Measurements from ENCODE around the gene GALNT18. TPM values are rescaled to one million over a fixed set of nuclear protein-coding genes. Genes with fewer than 3 reads are reported as not detected.

GALNT18 gene
- total RNA-seq, 1 experiment from 2014 or later = 1.7 TPM

DNA sequence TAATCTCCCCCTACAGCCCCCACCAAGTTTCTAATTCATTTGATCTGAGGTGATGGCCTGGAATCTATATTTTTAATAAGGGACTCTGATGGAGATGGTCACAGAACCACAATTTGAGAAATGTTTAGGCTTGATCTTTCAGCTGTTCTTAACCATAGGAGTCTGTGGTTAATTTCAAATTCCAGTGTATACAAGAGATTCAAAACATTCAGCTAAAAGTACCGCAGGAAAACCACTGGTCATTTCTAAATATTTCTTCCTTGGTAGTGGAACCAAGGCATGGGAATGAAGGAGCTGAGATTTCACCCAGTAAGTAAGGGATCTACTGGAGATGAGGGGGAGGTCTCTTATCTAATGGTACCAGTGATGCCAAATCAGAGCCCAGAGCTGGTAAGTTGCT lies 18.3 kb upstream of the GALNT18 start:
- Histone ChIP-seq H2AK5ac (ENCODE audit: insufficient read length, low read length) (no peak overlapping the region), H3K79me1 (ENCODE audit: insufficient read depth, low read depth, low read length, poor library complexity, severe bottlenecking) (no peaks in the 10 kb centered on the region), H3K14ac (ENCODE audit: insufficient read depth, low read length) (no peak overlapping the region), H3K23me2 (ENCODE audit: insufficient read length, low read depth, low read length, poor library complexity, severe bottlenecking) (no peaks in the 10 kb centered on the region), H3K27ac (ENCODE audit: insufficient read length, low read depth, low read length) (no peak overlapping the region), H4K91ac (ENCODE audit: insufficient read length, low read depth, low read length) (no peak overlapping the region), H2BK5ac (ENCODE audit: insufficient read length, low read length) (no peak overlapping the region), H3T11ph (ENCODE audit: low read length) (no peak overlapping the region), H2BK12ac (ENCODE audit: insufficient read length, low read depth, low read length) (no peak overlapping the region), H3K18ac (ENCODE audit: insufficient read length, low read depth, low read length) (no peak overlapping the region), H3K9ac (ENCODE audit: extremely low read depth, insufficient read length, low read length) (no peak overlapping the region), H2BK20ac (ENCODE audit: low read depth, low read length, poor library complexity, severe bottlenecking) (no peak overlapping the region), H2BK120ac (ENCODE audit: low read depth, low read length, poor library complexity, severe bottlenecking) (no peak overlapping the region), H4K5ac (ENCODE audit: insufficient read length, low read depth, low read length) (no peak overlapping the region), H3K4ac (ENCODE audit: low read depth, low read length) (no peak overlapping the region), H3K79me2 (ENCODE audit: insufficient read depth, low read length) (no peaks in the 10 kb centered on the region), H3K23ac (ENCODE audit: insufficient read length, low read depth, low read length) (no peak overlapping the region), H3K4me1 (ENCODE audit: insufficient read depth, low read length) (no peaks in the 10 kb centered on the region), H4K8ac (replicated peaks; ENCODE audit: insufficient read length, low read depth, low read length) (no peak overlapping the region), H2AFZ (ENCODE audit: low read length) (no peak overlapping the region), H3K4me2 (ENCODE audit: insufficient read depth, insufficient read length, low read length) (no peak overlapping the region), H3K9me3 (ENCODE audit: control insufficient read depth, low read depth, low read length) (no peaks in the 10 kb centered on the region), H3K27me3 (ENCODE audit: insufficient read depth, low read length) (no peaks in the 10 kb centered on the region), H3K56ac (ENCODE audit: insufficient read length, low read depth, low read length) (no peak overlapping the region), H2BK15ac (ENCODE audit: low read depth, low read length) (no peak overlapping the region), H4K20me1 (ENCODE audit: control insufficient read depth, insufficient read depth, insufficient read length) (no peaks in the 10 kb centered on the region)
- H3K4me3 Mint-ChIP-seq = no peak overlapping the region
- H3K27me3 Mint-ChIP-seq (ENCODE audit: low read depth) = peaks cover 10% of the 10 kb centered on the region
- no peak overlapping the region for H3K27ac Mint-ChIP-seq
- no peak for DNase-seq
- TF ChIP-seq, protein P1, sequence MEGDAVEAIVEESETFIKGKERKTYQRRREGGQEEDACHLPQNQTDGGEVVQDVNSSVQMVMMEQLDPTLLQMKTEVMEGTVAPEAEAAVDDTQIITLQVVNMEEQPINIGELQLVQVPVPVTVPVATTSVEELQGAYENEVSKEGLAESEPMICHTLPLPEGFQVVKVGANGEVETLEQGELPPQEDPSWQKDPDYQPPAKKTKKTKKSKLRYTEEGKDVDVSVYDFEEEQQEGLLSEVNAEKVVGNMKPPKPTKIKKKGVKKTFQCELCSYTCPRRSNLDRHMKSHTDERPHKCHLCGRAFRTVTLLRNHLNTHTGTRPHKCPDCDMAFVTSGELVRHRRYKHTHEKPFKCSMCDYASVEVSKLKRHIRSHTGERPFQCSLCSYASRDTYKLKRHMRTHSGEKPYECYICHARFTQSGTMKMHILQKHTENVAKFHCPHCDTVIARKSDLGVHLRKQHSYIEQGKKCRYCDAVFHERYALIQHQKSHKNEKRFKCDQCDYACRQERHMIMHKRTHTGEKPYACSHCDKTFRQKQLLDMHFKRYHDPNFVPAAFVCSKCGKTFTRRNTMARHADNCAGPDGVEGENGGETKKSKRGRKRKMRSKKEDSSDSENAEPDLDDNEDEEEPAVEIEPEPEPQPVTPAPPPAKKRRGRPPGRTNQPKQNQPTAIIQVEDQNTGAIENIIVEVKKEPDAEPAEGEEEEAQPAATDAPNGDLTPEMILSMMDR (conservative IDR thresholded peaks at IDR 0.05) = no peak
- no peaks in the 10 kb centered on the region; a peak in 1 of 7 replicates for H3K36me3 Mint-ChIP-seq (ENCODE audit: insufficient read depth in 1 of 3, low read depth in 3 of 3)
- H3K9me3 Mint-ChIP-seq = peaks cover 5 to 10% of the 10 kb centered on the region in 2 experiments; a peak in 4 of 5 replicates
- peaks cover 3 to 6% of the 10 kb centered on the region in 2 experiments; a peak in 3 of 4 replicates for H3K4me1 Mint-ChIP-seq
- no CpG with 5 or more reads among the region's 1 CpG for WGBS (ENCODE audit: extremely low coverage, insufficient read length, low lambda C conversion rate)
